PC-3 (cell line): ENCODE data around the gene CD4. TPM values are rescaled to one million over a fixed set of nuclear protein-coding genes. Genes with fewer than 3 reads are reported as not detected.

Experiments
- ATAC-seq: fragments of 200-7000 bp; cut with Tn5 transposase; 2 replicates; pipeline ENCODE4 v1.9.1; 2020; ENCODE audit warnings: mild to moderate bottlenecking, moderate library complexity
- BruUV-seq: library from RNA; stranded (reverse); fragments of 400-500 nt; replicated peaks from 2 replicates; lab custom pipeline; 2021; lab: Mats Ljungman, UMichigan
- CTCF ChIA-PET: fragments of 300-600 bp; sonication (Branson Sonifier 250); formaldehyde crosslinking; loops from one replicate; lab custom pipeline; 2022; ENCODE audit warnings: antibody characterized with exemption; lab: Charles Lee
- POLR2A ChIA-PET: fragments of 300-600 bp; sonication (Branson Sonifier 250); formaldehyde crosslinking; loops from one replicate; lab custom pipeline; 2022; ENCODE audit warnings: antibody characterized with exemption; ENCODE audit not compliant: unreplicated experiment; lab: Charles Lee
- DNase-seq: peaks from one replicate; pipeline ENCODE4 v3.0.0-alpha.2; 2015
- H2AFZ ChIP-seq: fragments of 300-600 bp; sonication (generic); 2 replicates; pipeline ENCODE4 v1.6.0; 2016; ENCODE audit warnings: antibody characterized with exemption, low read length
- H3F3A ChIP-seq: fragments of 300-600 bp; sonication (generic); one replicate; pipeline ENCODE4 v1.6.0; 2017; ENCODE audit warnings: antibody characterized with exemption, low read length, control low read depth, mild to moderate bottlenecking; ENCODE audit not compliant: unreplicated experiment
- H3K27ac ChIP-seq: fragments of 300-600 bp; sonication (generic); 2 replicates; pipeline ENCODE4 v1.5.1; 2016; ENCODE audit warnings: mild to moderate bottlenecking, low read length
- H3K27me3 ChIP-seq: fragments of 300-600 bp; sonication (generic); 2 replicates; pipeline ENCODE4 v1.6.1; 2016; ENCODE audit warnings: low read length, mixed read lengths
- H3K36me3 ChIP-seq: fragments of 300-600 bp; sonication (generic); 2 replicates; pipeline ENCODE4 v1.6.1; 2016; ENCODE audit warnings: low read depth, mixed run types, low read length, mixed read lengths
- H3K4me1 ChIP-seq: fragments of 300-600 bp; sonication (generic); 2 replicates; pipeline ENCODE4 v1.5.1; 2016; ENCODE audit warnings: low read length; ENCODE audit not compliant: insufficient read depth
- H3K4me2 ChIP-seq: fragments of 300-600 bp; sonication (generic); 2 replicates; pipeline ENCODE4 v1.6.0; 2016; ENCODE audit warnings: low read length
- H3K4me3 ChIP-seq: fragments of 300-600 bp; sonication (generic); 2 replicates; pipeline ENCODE4 v1.5.1; 2016; ENCODE audit warnings: mild to moderate bottlenecking, low read length, mixed read lengths
- H3K79me2 ChIP-seq: fragments of 300-600 bp; sonication (generic); 2 replicates; pipeline ENCODE4 v1.6.1; 2017; ENCODE audit warnings: low read length, mixed read lengths
- H3K9ac ChIP-seq: fragments of 300-600 bp; sonication (generic); 2 replicates; pipeline ENCODE4 v1.6.0; 2016; ENCODE audit warnings: mild to moderate bottlenecking, low read length
- H3K9me2 ChIP-seq: fragments of 300-600 bp; sonication (generic); replicated peaks from 2 replicates; pipeline ENCODE4 v1.6.1; 2016; ENCODE audit warnings: mixed run types, low read length, mixed read lengths
- H3K9me3 ChIP-seq: fragments of 300-600 bp; sonication (generic); 2 replicates; pipeline ENCODE4 v1.6.1; 2016; ENCODE audit warnings: low read length, mixed read lengths
- H4K20me1 ChIP-seq: fragments of 300-600 bp; sonication (generic); 2 replicates; pipeline ENCODE4 v1.6.1; 2016; ENCODE audit warnings: low read length, mixed read lengths
- CTCF ChIP-seq: fragments of 300-600 bp; sonication (generic); conservative IDR thresholded peaks from 2 replicates; pipeline ENCODE4 v1.5.1; 2017; ENCODE audit warnings: antibody characterized with exemption, low read depth, mild to moderate bottlenecking, low read length
- EZH2 ChIP-seq: fragments of 300-600 bp; sonication (generic); IDR thresholded peaks from one replicate; pipeline ENCODE4 v1.6.1; 2017; ENCODE audit warnings: antibody characterized with exemption, mild to moderate bottlenecking, low read length; ENCODE audit not compliant: unreplicated experiment
- EZH2phosphoT487 ChIP-seq: fragments of 300-600 bp; sonication (generic); IDR thresholded peaks from 2 replicates; pipeline ENCODE4 v1.6.1; 2018; ENCODE audit warnings: mild to moderate bottlenecking, antibody characterized with exemption, low read length, borderline replicate concordance
- intact Hi-C: fragments of 100-400 bp; cut with micrococcal nuclease; formaldehyde crosslinking; loops from 2 replicates; pipeline ENCODE4 v1.9.0; 2023
- total RNA-seq: library from RNA; depleted of rRNA; stranded (reverse); fragments of >200 nt; gene quantifications from 2 replicates; pipeline ENCODE4 v1.2.3, GENCODE V29; 2014

The CD4 gene
- total RNA-seq, 1 experiment from 2014 or later: not detected

GRCh38 chr12:6818222-6818621 lies 28.9 kb downstream of the CD4 start:
- Histone ChIP-seq H3K4me3 (no peak overlapping the region), H3K4me1 (no peaks in the 10 kb centered on the region), H4K20me1 (no peaks in the 10 kb centered on the region), H3K9ac (no peak overlapping the region), H3K9me2 (no peaks in the 10 kb centered on the region), H3K79me2 (no peaks in the 10 kb centered on the region), H3K36me3 (no peaks in the 10 kb centered on the region), H3K27ac (no peak overlapping the region), H3K27me3 (no peaks in the 10 kb centered on the region), H2AFZ (no peak overlapping the region), H3K9me3 (no peaks in the 10 kb centered on the region), H3F3A (no peaks in the 10 kb centered on the region), H3K4me2 (no peak overlapping the region)
- BruUV-seq: no TSS peak
- POLR2A ChIA-PET: no interaction called here
- TF ChIP-seq CTCF: no peak
- no peak for TF ChIP-seq EZH2phosphoT487
- no peak for TF ChIP-seq EZH2
- ATAC-seq (no peak), DNase-seq (no peak)
- intact Hi-C loops: no loop called here
- CTCF ChIA-PET: no interaction called here

GRCh38 chr12:6818645-6819044 lies 29.3 kb downstream of the CD4 start:
- POLR2A ChIA-PET: no interaction called here

More at GRCh38 chr12:6818645-6819044, 29.3 kb downstream of the CD4 start:
- H2AFZ ChIP-seq: no peak overlapping the region
- H3K9me2 ChIP-seq: no peaks in the 10 kb centered on the region
- no peak overlapping the region for H3K27ac ChIP-seq
- no peak for DNase-seq
- H3F3A ChIP-seq: no peaks in the 10 kb centered on the region
- H3K4me1 ChIP-seq: no peaks in the 10 kb centered on the region
- intact Hi-C loops: no loop called here
- no peak for TF ChIP-seq CTCF
- no peak for TF ChIP-seq EZH2
- no peak for TF ChIP-seq EZH2phosphoT487
- no peak for ATAC-seq
- no peak overlapping the region for H3K4me2 ChIP-seq
- no peak overlapping the region for H3K4me3 ChIP-seq
- H3K36me3 ChIP-seq: no peaks in the 10 kb centered on the region
- CTCF ChIA-PET: no interaction called here
- no peak overlapping the region for H3K9ac ChIP-seq
- H4K20me1 ChIP-seq: no peaks in the 10 kb centered on the region
- no peaks in the 10 kb centered on the region for H3K27me3 ChIP-seq
- H3K9me3 ChIP-seq: no peaks in the 10 kb centered on the region
- BruUV-seq: no TSS peak
- no peaks in the 10 kb centered on the region for H3K79me2 ChIP-seq
